HG02938 (cell line): ENCODE data around the gene RABL3.
"Not testable (repeated sequence)": the region's sequence is repeated elsewhere in the genome, so short reads cannot be mapped to it uniquely, and the experiment has no call there.

Experiments used
- ATAC-seq: cut with Tn5 transposase; IDR thresholded peaks from one replicate; pipeline ENCODE4 v1.9.1; 2021; ENCODE audit warnings: mild to moderate bottlenecking, moderate library complexity; ENCODE audit not compliant: unreplicated experiment

The RABL3 gene

GRCh38 chr3:120742198-120742848, at the start of gene RABL3, which contains the start of gene GTF2E1:
TSS of gene RABL3 (minus strand) at chr3:120742516. CDS start at chr3:120742507, 9 bp downstream.
TSS of gene GTF2E1 (plus strand) at chr3:120742744. CDS start at chr3:120750553, 7,809 bp downstream.
- peak; percentile 99 for ATAC-seq

- ATAC-seq = no peak
Measured at GRCh38 chr3:120791913-120792312, 49.6 kb upstream of the RABL3 start.

- no peak for ATAC-seq
Measured at GRCh38 chr3:120791010-120791409, 48.7 kb upstream of the RABL3 start.

GRCh38 chr3:120785832-120786231, 43.5 kb upstream of the RABL3 start:
- ATAC-seq = peak; percentile 69

- ATAC-seq = peak; percentile 95
Measured at GRCh38 chr3:120780977-120781376, 38.7 kb upstream of the RABL3 start.

GRCh38 chr3:120778776-120779175, 36.5 kb upstream of the RABL3 start:
- ATAC-seq = no peak

GRCh38 chr3:120775411-120775810, 33.1 kb upstream of the RABL3 start:
- ATAC-seq = no peak

- ATAC-seq = peak; percentile 88
Measured at GRCh38 chr3:120773932-120774331, 31.6 kb upstream of the RABL3 start.

- no peak for ATAC-seq
Measured at GRCh38 chr3:120772081-120772480, 29.8 kb upstream of the RABL3 start.

- no peak for ATAC-seq
Measured at GRCh38 chr3:120770891-120771290, 28.6 kb upstream of the RABL3 start.

GRCh38 chr3:120769436-120769835, 27.1 kb upstream of the RABL3 start:
- ATAC-seq = no peak

- no peak for ATAC-seq
Measured at GRCh38 chr3:120767106-120767505, 24.8 kb upstream of the RABL3 start.

GRCh38 chr3:120766576-120766975, 24.3 kb upstream of the RABL3 start:
- no peak for ATAC-seq

- peak; percentile 43 for ATAC-seq
Measured at GRCh38 chr3:120765830-120766493, 23.6 kb upstream of the RABL3 start.

GRCh38 chr3:120764206-120764605, 21.9 kb upstream of the RABL3 start:
- no peak for ATAC-seq

GRCh38 chr3:120763601-120764000, 21.3 kb upstream of the RABL3 start:
- ATAC-seq = peak; percentile 86

GRCh38 chr3:120762615-120763014, 20.3 kb upstream of the RABL3 start:
- ATAC-seq = no peak

- ATAC-seq = not testable (repeated sequence)
Measured at GRCh38 chr3:120758551-120758950, 16.2 kb upstream of the RABL3 start.

GRCh38 chr3:120756061-120756460, 13.7 kb upstream of the RABL3 start:
- ATAC-seq = no peak

GRCh38 chr3:120753810-120754209, 11.5 kb upstream of the RABL3 start:
- ATAC-seq = no peak

GRCh38 chr3:120752865-120753264, 10.5 kb upstream of the RABL3 start:
- ATAC-seq = no peak

GRCh38 chr3:120752230-120752629, 9.9 kb upstream of the RABL3 start:
- no peak for ATAC-seq
